GM18498 (cell line): ENCODE results near the gene ESRRG.

ENCODE experiments used
- ATAC-seq: cut with Tn5 transposase; IDR thresholded peaks from one replicate; pipeline ENCODE4 v1.9.1; 2021; ENCODE audit warnings: mild to moderate bottlenecking, moderate library complexity; ENCODE audit not compliant: unreplicated experiment

Gene ESRRG

GRCh38 chr1:216523043-216523442 lies 200.2 kb downstream of the ESRRG start:
- no peak for ATAC-seq

- no peak for ATAC-seq
These were observed 201.8 kb downstream of the ESRRG start for GRCh38 chr1:216521477-216521876.

- no peak for ATAC-seq
These were observed 204.2 kb downstream of the ESRRG start for GRCh38 chr1:216518844-216519627.

DNA sequence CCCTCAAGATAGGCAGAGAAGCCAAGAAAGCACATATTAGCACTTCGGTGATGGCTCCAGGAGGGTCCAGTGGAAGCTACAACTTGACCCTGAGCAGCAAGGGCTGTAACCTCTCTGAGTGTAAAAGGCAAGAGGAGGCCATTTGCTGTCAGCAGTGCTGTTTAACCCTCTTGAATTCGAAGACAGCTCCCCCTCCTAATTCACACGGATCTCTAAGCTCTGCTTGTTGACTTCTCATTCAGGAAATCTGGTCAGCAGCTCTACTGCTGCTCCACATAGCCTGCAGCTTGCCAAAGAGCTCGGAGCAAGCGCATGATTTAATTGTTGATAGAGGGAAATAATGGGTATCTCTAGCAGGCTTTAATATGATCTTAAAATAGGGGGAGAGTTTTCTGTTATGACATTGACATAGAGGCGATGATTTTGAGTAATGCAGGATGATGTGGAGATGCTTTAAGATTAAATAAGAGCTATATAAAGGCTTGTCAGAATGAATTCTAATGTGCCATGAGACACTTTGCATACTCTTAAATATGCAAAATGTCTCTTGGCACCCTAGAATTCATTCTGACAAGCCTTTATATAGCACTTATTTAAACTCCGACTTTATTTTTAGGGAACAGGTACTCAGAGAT lies 220.6 kb downstream of the ESRRG start:
- ATAC-seq, result no peak

DNA sequence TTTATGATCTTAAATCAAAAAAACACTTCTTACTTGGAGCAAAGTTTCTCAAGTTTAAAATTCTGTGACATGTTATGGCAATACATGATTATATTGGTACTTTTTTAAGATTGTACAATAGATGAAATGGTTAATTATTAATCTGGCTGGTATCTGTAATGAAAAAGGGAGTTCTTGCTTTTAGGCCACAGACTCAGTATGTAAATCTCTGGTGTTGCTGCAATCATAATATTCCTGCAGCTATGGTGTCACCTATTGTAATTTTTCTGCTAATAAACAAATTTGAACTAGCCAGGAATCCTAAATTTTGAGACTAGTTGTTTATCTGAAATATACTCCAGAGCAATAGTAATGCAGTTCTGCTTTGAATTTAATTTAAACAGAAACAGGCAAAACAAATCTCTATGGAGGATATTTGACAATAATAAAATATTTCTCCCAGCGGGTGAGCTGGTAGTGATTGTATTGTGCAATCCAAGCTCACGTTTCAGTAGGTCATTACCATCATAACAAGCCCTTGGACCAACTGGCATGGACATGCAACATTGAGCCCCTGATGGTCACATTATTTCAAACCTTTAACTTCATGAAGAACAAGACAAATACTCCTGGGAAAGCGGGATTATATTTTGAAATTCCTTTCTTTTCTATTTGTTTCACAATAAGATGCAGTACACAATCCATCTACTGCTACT lies 222.8 kb downstream of the ESRRG start:
- no peak for ATAC-seq

GRCh38 chr1:216499581-216500272 lies 223.5 kb downstream of the ESRRG start:
- ATAC-seq, result no peak

DNA sequence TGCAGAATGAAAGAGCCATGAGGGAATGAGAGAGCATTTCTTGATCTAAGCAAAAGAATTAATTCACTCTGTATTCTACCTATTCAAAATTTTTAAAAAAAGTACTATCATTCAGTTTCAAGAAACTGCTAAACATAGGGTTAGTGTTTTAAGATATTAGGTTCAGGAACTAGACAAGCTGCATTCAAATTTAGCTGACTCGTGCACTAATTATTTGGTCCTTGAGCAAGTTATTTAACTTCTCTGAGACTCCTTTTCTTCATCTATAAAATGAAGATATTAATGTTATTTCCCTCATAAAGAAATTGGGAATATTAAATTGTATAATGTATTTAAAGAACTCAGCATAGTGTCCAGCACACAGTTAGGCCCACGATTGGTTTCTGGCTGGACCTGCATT lies 225.0 kb downstream of the ESRRG start:
- no peak for ATAC-seq

DNA sequence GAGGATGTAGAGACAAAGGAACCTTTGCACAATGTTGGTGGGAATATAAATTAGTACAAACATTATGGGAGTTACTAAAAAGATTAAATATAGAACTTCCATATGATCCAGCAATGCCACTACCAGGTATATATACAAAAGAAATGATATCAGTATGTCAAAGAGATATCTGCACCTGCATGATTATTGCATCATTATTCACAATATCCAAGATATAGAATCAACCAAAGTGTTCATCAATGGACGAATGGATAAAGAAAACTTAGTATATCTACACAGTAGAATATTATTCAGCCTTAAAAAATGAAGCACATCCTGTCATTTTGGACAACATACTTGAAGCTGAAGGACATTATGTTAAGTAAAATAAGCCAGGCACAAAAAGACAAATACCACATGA lies 238.2 kb downstream of the ESRRG start:
- ATAC-seq, result no peak

DNA sequence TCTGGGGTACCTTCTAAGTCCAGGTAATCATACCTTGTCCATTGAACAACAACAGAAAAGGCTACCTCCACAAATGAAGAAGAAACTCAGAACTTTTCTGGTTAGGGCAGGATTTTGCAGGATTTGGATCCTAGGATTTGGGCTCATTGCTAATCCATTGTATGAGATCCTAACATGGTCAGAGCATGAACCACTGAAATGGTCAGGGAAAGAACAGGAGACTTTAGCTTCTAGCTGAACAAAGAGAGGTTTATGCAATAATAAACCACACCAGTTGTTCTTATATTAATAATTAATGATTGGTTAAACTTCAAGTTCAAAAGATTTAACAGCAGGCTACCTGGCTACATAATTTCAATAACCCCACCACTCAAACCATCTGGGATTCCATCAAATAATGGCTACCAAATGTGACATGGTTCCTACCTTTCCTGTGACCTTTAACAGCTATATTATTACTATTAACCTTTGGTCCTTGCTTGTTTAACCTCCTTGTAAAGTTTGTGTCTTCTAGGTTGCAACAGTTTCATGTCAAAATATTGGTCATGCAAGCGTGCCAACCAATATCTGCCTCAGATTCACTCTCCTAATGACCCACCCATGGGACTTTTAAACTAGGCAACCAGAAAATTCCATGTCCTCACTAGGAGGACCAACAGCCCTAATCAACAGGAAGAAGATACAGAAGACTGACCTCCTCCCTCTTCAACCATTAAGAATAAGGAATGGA lies 239.4 kb downstream of the ESRRG start:
- no peak for ATAC-seq

DNA sequence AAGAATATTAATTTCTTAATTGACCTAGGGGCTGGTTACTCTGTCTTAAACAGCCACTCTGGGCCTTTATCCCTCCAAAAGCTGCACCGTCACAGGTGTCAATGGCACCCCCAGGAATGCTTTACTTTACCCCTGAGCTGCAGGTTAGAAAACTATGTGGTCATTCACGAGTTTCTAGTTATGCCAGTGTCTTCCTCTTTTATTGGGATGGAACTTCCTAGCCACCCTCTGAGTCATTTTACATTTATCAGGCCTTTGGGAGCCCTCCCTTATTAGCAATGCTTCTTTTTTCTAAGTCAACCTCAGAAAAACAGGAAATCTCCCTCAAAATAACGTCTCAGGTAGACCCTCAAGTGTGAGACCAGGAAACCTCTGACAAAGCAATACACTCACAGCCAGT lies 240.6 kb downstream of the ESRRG start:
- no peak for ATAC-seq

DNA sequence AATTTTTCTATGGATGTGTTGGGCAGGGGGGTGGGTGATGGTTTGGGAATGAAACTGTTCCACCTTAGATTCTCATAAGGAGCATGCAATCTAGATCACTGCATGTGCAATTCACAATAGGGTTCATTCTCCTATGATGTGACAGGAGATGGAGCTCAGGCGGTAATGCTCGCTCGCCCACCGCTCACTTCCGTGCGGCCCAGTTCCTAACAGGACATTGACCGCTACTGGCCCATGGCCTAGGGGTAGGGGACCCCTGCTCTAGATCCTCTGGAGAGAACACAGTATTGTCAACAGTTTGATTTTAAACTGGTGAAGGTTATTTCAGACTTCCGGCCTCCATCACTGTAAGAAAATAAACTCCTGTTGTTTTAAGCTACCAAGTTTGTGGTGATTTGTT lies 245.0 kb downstream of the ESRRG start:
- no peak for ATAC-seq

DNA sequence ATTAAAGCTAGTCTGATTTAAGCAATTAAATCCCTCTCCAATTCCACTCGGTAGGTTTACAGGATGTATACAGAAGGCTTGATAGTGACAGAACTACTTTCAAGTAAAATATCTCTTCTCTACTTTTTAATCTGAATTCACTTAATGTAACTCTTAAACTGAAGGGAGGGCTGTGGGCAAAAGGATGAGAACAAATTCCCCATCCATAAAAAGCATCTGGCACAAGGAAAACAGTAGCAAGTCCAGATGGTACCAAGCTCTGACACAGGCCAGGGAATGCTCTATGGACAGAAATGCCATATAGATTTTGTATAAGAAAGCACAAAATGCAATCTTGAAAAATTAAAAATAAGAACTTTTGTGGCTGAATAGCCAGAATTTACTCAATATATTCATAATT lies 246.9 kb downstream of the ESRRG start:
- no peak for ATAC-seq

DNA sequence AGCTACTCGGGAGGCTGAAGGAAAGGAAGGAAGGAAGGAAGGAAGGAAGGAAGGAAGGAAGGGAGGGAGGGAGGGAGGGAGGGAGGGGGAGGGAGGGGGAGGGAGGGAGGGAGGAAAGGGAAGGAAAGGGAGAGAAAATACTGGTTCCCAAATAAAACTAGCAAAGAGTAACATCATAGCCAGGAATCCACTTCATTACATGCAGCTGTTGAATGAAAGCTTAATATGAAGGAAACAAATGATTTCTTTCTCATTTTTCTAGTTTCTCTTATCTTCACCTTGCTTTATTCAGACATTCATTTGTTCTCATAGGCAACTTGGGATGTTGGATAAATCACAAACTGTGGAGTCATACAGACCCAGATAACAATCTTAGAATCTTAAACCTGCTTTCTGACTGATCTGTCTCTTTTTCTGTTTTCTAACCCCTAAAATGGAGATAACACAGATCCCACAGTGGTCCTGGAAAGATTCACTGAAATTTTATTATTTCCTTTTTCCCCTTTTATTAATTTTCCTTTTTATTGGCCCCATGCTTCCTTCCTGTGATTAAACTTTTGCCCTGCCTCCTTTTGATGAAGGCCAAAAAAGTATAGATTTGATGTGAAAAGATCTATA lies 247.5 kb downstream of the ESRRG start:
- ATAC-seq, result no peak

DNA sequence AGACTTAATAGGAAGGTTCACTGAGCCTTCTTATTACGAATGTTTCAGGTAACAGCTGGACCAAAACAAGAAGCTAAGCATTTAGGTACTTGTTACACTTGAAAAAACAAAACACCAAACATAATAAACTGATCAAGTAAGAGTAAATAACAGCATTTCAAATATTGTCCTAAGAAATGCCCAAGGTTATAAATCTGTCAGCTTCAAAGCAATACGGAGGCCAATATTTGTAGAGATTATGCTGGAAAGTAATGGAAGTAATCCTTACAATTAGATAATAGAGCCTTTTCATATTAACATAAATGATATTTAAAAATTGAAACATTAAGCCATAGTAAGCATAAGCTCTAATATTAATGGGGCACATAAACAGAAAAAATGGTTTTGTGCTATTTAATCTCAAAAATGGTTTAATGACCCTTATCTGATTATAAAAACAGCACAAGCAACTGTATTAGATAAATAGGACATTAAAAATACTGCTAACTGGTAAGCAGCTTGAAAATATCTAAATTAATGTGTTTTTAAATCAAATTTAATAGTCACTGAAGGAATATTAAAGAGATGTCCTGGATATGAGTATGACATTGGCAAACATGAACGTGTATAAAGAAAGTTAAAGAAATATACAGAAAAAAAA lies 256.9 kb downstream of the ESRRG start:
- no peak for ATAC-seq

GRCh38 chr1:216464489-216464888 lies 258.7 kb downstream of the ESRRG start:
- no peak for ATAC-seq

- ATAC-seq, result no peak
These were observed 261.0 kb downstream of the ESRRG start for GRCh38 chr1:216462066-216462775.

DNA sequence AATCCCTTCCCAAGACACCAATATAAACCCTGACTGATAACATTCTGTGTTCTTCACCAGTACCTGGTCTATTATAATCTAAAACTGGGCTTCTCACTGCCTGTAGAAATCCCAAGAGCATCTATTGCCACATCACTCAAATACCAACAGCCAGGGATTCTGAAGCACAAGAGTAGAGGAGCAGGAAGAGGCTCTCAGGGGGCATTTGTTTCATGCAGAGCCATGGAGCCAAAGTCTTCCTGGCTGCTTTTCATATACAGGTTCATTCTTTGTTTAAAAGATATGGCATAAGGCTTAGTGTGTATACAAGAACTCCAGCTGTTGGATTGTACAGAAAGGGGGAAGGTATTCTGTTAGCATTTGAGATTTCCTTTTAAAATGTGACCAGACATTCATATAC lies 261.8 kb downstream of the ESRRG start:
- ATAC-seq, result no peak

DNA sequence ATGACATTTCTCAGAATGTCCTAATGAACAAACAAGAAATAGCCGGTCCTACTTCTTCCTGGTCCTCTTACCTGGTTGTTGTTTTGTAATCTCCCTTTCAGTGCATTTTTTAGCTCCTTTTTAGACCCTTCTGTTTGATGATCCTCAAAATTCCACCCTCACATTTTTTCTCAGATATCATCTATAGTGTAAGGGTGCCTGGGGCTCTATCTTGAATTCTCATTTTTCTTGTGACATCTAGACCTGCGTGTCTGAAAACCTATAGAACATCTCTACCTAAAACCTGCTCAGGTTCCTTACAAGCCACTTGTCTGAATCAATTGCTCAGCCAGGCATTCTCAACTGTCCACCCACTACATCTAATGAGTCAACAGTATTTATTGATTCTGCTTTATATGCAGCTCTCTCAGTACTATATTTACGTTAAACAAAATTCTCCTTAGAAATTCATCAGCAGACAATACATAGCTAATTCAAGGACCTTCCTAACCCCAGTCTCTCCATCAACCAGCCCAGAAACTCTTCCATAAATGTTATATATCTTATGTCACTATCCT lies 263.5 kb downstream of the ESRRG start:
- no peak for ATAC-seq

DNA sequence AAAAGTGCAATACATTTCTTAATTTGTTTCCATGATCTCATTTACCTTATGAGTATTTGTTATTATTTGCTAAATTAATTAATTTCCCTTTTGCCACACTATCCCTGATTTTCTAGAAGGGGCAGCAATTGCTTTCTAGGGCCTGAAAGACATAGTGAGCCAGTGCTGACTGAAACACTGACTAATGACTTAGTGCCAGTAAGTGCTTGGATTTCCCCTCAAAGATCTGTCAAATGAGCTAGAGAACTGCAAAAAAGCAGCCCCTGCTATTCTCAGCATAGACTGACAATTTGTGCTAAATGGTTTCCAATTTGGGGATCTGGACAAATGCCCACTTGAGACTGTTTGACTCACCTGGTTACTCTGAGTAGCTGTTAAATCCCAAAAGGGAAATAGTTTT lies 264.4 kb downstream of the ESRRG start:
- ATAC-seq, result no peak
